NCI-H1417 (cell line): ENCODE measurements around the gene KDM2B.
"Not testable (repeated sequence)": the region's sequence is repeated elsewhere in the genome, so short reads cannot be mapped to it uniquely, and the experiment has no call there.

ENCODE experiments used
- DNase-seq, 3 experiments: peaks; one replicate each; lab custom pipeline; 2025; lab: John Stamatoyannopoulos, UW

KDM2B gene

GRCh38 chr12:121503395-121503794 lies 77.4 kb downstream of the KDM2B start:
- no peak for DNase-seq

GRCh38 chr12:121501946-121502345 lies 78.9 kb downstream of the KDM2B start:
- no peak for DNase-seq

GRCh38 chr12:121499929-121500793 lies 80.7 kb downstream of the KDM2B start:
- DNase-seq: peak; percentile 55 to 82 (median 81)

DNA sequence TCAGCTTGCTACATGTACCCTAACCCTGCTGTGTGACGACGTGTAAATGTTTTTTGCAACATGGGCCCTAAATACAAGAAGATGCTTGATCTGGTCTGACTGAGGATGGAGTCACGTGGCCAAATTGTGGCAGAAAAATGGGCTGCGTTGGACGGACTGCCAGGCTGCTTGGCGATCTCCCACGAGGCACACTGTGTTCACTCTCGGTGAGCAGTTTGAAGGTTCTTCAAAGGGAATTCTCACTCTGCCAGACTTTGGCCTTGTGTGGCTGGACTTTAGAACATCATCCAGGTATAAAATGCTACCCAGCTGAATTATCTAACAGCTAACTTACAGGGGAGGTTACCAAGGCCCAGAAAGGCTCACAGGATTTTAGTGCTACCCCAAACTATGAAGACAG lies 85.1 kb downstream of the KDM2B start:
- DNase-seq: no peak

DNA sequence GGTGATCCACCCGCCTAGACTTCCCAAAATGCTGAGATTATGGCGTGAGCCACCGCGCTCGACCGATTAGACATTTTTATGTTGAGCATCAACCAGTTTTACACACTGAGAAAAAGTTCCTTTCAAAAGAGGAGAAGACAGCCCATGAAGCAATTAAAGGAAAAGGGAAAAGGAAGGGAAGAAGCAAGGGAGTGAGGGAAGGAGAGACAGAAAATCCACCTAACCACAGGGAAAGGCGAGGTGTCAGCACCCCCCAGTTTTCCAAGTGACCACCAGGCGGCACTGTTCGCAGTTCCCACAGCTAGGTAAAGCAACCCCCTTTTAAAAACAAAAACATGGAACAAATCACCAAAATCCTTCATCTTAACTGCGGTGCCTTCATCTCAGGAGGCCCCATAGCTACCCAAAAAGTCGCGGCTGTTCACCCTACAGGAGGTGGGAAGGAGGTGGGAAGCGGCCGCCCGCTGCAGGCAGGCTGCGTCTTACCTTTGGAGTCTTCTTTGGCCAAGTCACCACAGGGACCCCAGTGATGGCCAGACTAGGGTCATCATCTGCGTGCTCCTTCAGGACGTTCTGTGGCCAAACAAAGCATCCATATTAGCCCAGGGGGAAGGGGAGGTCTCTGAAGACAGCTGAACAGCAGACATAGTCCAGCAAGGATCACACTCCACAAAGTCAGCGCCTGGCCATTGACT lies 86.6 kb downstream of the KDM2B start:
- peak; percentile 13 to 37 (median 25) for DNase-seq

GRCh38 chr12:121490401-121491281 lies 90.2 kb downstream of the KDM2B start:
- peak in 2 of 3 experiments; percentile 4 to 52 for DNase-seq

GRCh38 chr12:121489874-121490273 lies 90.9 kb downstream of the KDM2B start:
- no peak for DNase-seq

GRCh38 chr12:121484967-121485366 lies 95.9 kb downstream of the KDM2B start:
- no peak for DNase-seq

- not testable (repeated sequence) for DNase-seq
Measured at GRCh38 chr12:121484564-121484963, 96.3 kb downstream of the KDM2B start.

- DNase-seq: no peak
Measured at GRCh38 chr12:121483949-121484348, 96.9 kb downstream of the KDM2B start.

- no peak for DNase-seq
Measured at GRCh38 chr12:121476477-121476876, 104.3 kb downstream of the KDM2B start.

GRCh38 chr12:121475279-121475678 lies 105.5 kb downstream of the KDM2B start:
- DNase-seq: no peak

DNA sequence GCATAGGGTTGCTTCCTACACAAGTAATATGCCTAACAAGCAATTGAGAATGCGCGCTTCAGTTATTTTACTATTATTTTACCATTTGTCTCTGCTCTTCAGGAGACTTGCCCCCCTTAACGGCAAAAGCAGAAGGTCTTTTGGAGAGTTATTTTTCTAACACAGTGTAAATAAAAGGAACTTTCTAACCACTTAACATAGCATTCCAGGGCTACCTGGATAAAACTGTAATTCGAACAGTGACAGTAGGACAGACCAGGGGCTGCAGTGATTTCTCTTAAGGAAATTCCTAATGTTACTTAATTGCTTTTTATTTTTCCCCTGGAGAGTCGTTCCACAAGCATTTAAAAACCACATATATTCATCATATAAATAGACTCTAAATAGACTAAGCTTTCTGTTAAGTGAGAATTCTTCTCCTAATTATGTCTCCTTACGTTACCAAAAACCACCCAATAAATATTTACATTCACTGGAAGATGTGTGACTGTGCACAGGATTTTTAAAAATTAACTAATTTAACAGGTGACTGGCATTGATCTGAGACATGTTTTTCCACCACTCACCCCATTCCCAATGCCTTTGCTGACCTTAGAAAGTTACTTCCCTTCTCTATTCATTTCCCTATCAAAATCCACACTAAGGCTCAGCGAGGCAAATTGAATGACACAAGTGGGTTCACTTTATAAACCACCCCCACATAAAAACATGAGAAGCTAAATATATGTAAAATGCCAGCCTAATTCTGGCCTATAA lies 108.5 kb downstream of the KDM2B start:
- DNase-seq: peak in 1 of 3 experiments; percentile 90

- no peak for DNase-seq
Measured at GRCh38 chr12:121470751-121471150, 110.1 kb downstream of the KDM2B start.

DNA sequence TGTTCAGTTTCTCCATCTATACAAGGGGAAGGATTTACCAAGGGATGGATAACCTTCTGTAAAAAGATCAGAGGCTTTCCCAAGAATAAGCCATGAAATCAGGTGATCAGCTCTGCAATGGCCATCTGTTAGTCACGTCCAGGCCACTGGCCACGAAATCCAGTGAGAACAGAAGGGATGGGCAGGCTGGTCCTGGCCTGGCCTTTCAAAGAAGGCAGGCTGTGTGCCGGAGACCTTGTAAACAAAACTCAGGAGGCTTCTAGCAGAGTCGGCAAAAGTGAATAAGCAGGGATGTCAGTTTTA lies 112.4 kb downstream of the KDM2B start:
- no peak for DNase-seq

GRCh38 chr12:121467638-121468498 lies 113.0 kb downstream of the KDM2B start:
- DNase-seq: peak in 2 of 3 experiments; percentile 51 to 84

GRCh38 chr12:121466794-121467637 lies 113.8 kb downstream of the KDM2B start:
- DNase-seq: peak; percentile 95 to 96 (median 96)

- peak in 2 of 3 experiments; percentile 47 to 56 for DNase-seq
Measured at GRCh38 chr12:121465921-121466793, 114.7 kb downstream of the KDM2B start.

GRCh38 chr12:121464331-121464730 lies 116.5 kb downstream of the KDM2B start:
- no peak for DNase-seq
